Activated CD4-positive, alpha-beta T cell treated with anti-CD3 and anti-CD28 coated beads, Interleukin-2, amount 50 U/mL, for 16 hours (primary cell): Measurements from ENCODE around the gene RABGEF1.
"Not testable (repeated sequence)": the region's sequence is repeated elsewhere in the genome, so short reads cannot be mapped to it uniquely, and the experiment has no call there.

ENCODE experiments used
- DNase-seq: peaks from one replicate; pipeline ENCODE4 v3.0.0-alpha.2; 2020

RABGEF1 gene

GRCh38 chr7:66735850-66736249 lies 4.7 kb upstream of the RABGEF1 start:
- no peak for DNase-seq

GRCh38 chr7:66736892-66737291 lies 3.6 kb upstream of the RABGEF1 start:
- no peak for DNase-seq

- no peak for DNase-seq
Measured at GRCh38 chr7:66737667-66738066, 2.9 kb upstream of the RABGEF1 start.

- no peak for DNase-seq
Measured at GRCh38 chr7:66739477-66739876, 1.1 kb upstream of the RABGEF1 start.

GRCh38 chr7:66739953-66740301 lies 606 bp upstream of the RABGEF1 start:
- DNase-seq = peak; percentile 22

GRCh38 chr7:66740980-66741709 lies 612 bp downstream of the RABGEF1 start:
- DNase-seq = peak; percentile 53

- no peak for DNase-seq
Measured at GRCh38 chr7:66741710-66742049, 1.1 kb downstream of the RABGEF1 start.

GRCh38 chr7:66742298-66742697 lies 1.8 kb downstream of the RABGEF1 start:
- DNase-seq = not testable (repeated sequence)

- DNase-seq = no peak
Measured at GRCh38 chr7:66743920-66744319, 3.4 kb downstream of the RABGEF1 start.

GRCh38 chr7:66747385-66747784 lies 6.9 kb downstream of the RABGEF1 start:
- no peak for DNase-seq

GRCh38 chr7:66747881-66748511 lies 7.5 kb downstream of the RABGEF1 start:
- DNase-seq = no peak

GRCh38 chr7:66748791-66749190 lies 8.3 kb downstream of the RABGEF1 start:
- no peak for DNase-seq

- no peak for DNase-seq
Measured at GRCh38 chr7:66751945-66752344, 11.4 kb downstream of the RABGEF1 start.

- no peak for DNase-seq
Measured at GRCh38 chr7:66754541-66754940, 14.0 kb downstream of the RABGEF1 start.

GRCh38 chr7:66755059-66755458 lies 14.5 kb downstream of the RABGEF1 start:
- DNase-seq = not testable (repeated sequence)

- DNase-seq = not testable (repeated sequence)
Measured at GRCh38 chr7:66756227-66756626, 15.7 kb downstream of the RABGEF1 start.

- DNase-seq = no peak
Measured at GRCh38 chr7:66756889-66757288, 16.4 kb downstream of the RABGEF1 start.

GRCh38 chr7:66757939-66758338 lies 17.4 kb downstream of the RABGEF1 start:
- DNase-seq = no peak

GRCh38 chr7:66758950-66759628 lies 18.6 kb downstream of the RABGEF1 start:
- peak; percentile 79 for DNase-seq

GRCh38 chr7:66763183-66763582 lies 22.6 kb downstream of the RABGEF1 start:
- not testable (repeated sequence) for DNase-seq

- DNase-seq = not testable (repeated sequence)
Measured at GRCh38 chr7:66763633-66764355, 23.3 kb downstream of the RABGEF1 start.

GRCh38 chr7:66764905-66765304 lies 24.4 kb downstream of the RABGEF1 start:
- not testable (repeated sequence) for DNase-seq

GRCh38 chr7:66765322-66766025 lies 24.9 kb downstream of the RABGEF1 start:
- not testable (repeated sequence) for DNase-seq
